HG03060 (cell line): ENCODE data around the gene ICAM1.

ENCODE experiments used
- ATAC-seq: cut with Tn5 transposase; IDR thresholded peaks from one replicate; pipeline ENCODE4 v1.9.1; 2021; ENCODE audit warnings: low read depth, moderate number of reproducible peaks; ENCODE audit not compliant: unreplicated experiment

Gene ICAM1

GRCh38 chr19:10292206-10292788 is 21.4 kb downstream of the ICAM1 start:
- no peak for ATAC-seq

GRCh38 chr19:10292789-10293636 is 22.1 kb downstream of the ICAM1 start:
- ATAC-seq: no peak

GRCh38 chr19:10293637-10294367 is 22.9 kb downstream of the ICAM1 start:
- no peak for ATAC-seq

GRCh38 chr19:10294368-10294697 is 23.4 kb downstream of the ICAM1 start:
- no peak for ATAC-seq

- no peak for ATAC-seq
Measured at GRCh38 chr19:10295305-10295846, 24.5 kb downstream of the ICAM1 start.

GRCh38 chr19:10295847-10296591 is 25.1 kb downstream of the ICAM1 start:
- no peak for ATAC-seq

- no peak for ATAC-seq
Measured at GRCh38 chr19:10299545-10300458, 28.9 kb downstream of the ICAM1 start.

GRCh38 chr19:10305139-10305806 is 34.4 kb downstream of the ICAM1 start:
- no peak for ATAC-seq

- no peak for ATAC-seq
Measured at GRCh38 chr19:10306327-10306726, 35.4 kb downstream of the ICAM1 start.

- ATAC-seq: no peak
Measured at GRCh38 chr19:10309423-10309822, 38.5 kb downstream of the ICAM1 start, which contains the start of gene ZGLP1. Gene ZGLP1, minus strand, starts transcription at chr19:10309815.

- ATAC-seq: no peak
Measured at GRCh38 chr19:10315335-10316214, 44.7 kb downstream of the ICAM1 start, which contains the start of gene FDX2. Gene FDX2, minus strand, starts transcription at chr19:10316015. Its CDS starts 19 bp downstream, at chr19:10315996.

- no peak for ATAC-seq
Measured at GRCh38 chr19:10316229-10317044, 45.5 kb downstream of the ICAM1 start.

- no peak for ATAC-seq
Measured at GRCh38 chr19:10317045-10317856, 46.3 kb downstream of the ICAM1 start.

GRCh38 chr19:10317857-10318462 is 47.0 kb downstream of the ICAM1 start:
- no peak for ATAC-seq

GRCh38 chr19:10318807-10319682 is 48.1 kb downstream of the ICAM1 start:
- no peak for ATAC-seq
